Stimulated activated CD4-positive, alpha-beta T cell treated with anti-CD3 and anti-CD28 coated beads, Interleukin-2, amount 100 ng/mL, for 24 hours (primary cell): ENCODE results near the gene PHLDB2.

ENCODE experiments used
- DNase-seq, 2 donors: peaks; one replicate each; pipeline ENCODE4 v3.0.0-alpha.2; 2020

Gene PHLDB2

GRCh38 chr3:111885578-111885977 lies 26.5 kb downstream of the PHLDB2 start:
- DNase-seq, result no peak

GRCh38 chr3:111890051-111890580 lies 31.1 kb downstream of the PHLDB2 start:
- no peak for DNase-seq

GRCh38 chr3:111892070-111892469 lies 33.0 kb downstream of the PHLDB2 start:
- DNase-seq, result no peak

- DNase-seq, result no peak
Observed at GRCh38 chr3:111895071-111895470, 36.0 kb downstream of the PHLDB2 start.

GRCh38 chr3:111899966-111900365 lies 40.9 kb downstream of the PHLDB2 start:
- no peak for DNase-seq

GRCh38 chr3:111901637-111902036 lies 42.6 kb downstream of the PHLDB2 start:
- DNase-seq, result no peak

GRCh38 chr3:111902534-111902933 lies 43.5 kb downstream of the PHLDB2 start:
- no peak for DNase-seq

GRCh38 chr3:111903067-111903511 lies 44.0 kb downstream of the PHLDB2 start:
- DNase-seq, result no peak

- no peak for DNase-seq
Observed at GRCh38 chr3:111904376-111905241, 45.5 kb downstream of the PHLDB2 start.

- no peak for DNase-seq
Observed at GRCh38 chr3:111906656-111907055, 47.6 kb downstream of the PHLDB2 start.

GRCh38 chr3:111907151-111907550 lies 48.1 kb downstream of the PHLDB2 start:
- no peak for DNase-seq

GRCh38 chr3:111910806-111911205 lies 51.7 kb downstream of the PHLDB2 start:
- DNase-seq, result no peak

- DNase-seq, result no peak
Observed at GRCh38 chr3:111911446-111911845, 52.4 kb downstream of the PHLDB2 start.

- no peak for DNase-seq
Observed at GRCh38 chr3:111913163-111913763, 54.2 kb downstream of the PHLDB2 start.

GRCh38 chr3:111915905-111916304 lies 56.8 kb downstream of the PHLDB2 start:
- DNase-seq, result no peak

- no peak for DNase-seq
Observed at GRCh38 chr3:111917300-111917699, 58.2 kb downstream of the PHLDB2 start.

- DNase-seq, result no peak
Observed at GRCh38 chr3:111919370-111920065, 60.5 kb downstream of the PHLDB2 start.

GRCh38 chr3:111921181-111921580 lies 62.1 kb downstream of the PHLDB2 start:
- no peak for DNase-seq

GRCh38 chr3:111923095-111923771 lies 64.2 kb downstream of the PHLDB2 start:
- DNase-seq, result no peak

- no peak for DNase-seq
Observed at GRCh38 chr3:111923806-111924205, 64.7 kb downstream of the PHLDB2 start.

GRCh38 chr3:111924283-111924682 lies 65.2 kb downstream of the PHLDB2 start:
- no peak for DNase-seq

- DNase-seq, result no peak
Observed at GRCh38 chr3:111926266-111926676, 67.2 kb downstream of the PHLDB2 start.

GRCh38 chr3:111928613-111929012 lies 69.5 kb downstream of the PHLDB2 start:
- DNase-seq, result no peak
